Measurements from ENCODE around the gene DGUOK.

The DGUOK gene

GRCh38 chr2:73952499-73953446 is 26.1 kb downstream of the DGUOK start:
- DNase-seq, result no peak

GRCh38 chr2:73956218-73956865 is 29.7 kb downstream of the DGUOK start:
- no peak for DNase-seq

DNA sequence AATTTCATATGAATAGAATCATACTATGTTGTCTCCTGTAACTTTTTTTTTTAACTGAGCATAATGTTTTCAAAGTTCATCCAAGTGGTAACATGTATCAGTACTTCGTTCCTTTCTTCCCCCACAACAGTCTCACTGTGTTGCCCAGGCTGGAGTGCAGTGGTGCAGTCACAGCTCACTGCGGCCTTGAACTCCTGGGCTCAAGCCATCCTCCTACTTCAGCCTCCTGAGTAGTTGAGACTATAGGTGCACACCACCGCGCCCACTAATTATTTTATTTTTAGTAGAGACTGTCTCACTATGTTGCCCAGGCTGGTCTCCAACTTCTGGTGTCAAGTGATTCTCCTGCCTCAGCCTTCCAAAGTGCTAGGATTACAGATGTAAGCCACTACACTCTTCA is 34.6 kb downstream of the DGUOK start:
- no peak for DNase-seq

DNA sequence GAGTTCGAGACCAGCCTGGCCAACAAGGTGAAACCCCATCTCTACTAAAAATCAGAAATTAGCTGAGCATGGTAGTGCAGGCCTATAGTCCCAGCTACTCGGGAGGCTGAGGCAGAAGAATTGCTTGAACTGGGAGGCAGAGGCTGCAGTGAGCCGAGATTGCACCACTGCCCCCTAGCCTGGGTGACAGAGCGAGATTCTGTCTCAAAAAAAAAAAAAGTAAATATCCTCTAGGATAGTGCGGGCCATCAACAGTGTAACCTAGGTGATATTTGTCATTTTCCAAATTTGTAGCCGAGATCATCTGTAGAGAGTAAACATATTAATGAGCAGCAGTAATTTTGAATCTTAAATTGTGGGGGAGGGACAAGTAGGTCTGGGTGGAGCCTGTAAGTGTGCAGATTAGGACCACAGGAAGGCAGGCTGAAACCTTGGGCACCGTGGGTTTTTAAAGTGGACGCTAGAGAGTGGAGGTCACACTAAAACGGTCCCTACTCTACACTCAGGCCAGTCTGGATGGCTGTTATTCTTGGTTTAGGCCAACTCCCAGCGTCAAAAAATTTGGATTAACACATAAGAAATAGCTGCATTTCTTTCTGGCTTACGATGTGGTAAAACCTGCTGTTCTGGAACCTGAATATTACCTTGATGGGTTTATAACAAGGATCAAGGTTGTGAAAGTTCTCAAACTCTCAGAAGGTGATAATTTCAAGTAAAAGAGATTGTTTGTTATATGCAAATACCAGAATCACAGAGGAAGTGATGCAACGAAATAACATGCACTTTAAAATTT is 35.3 kb downstream of the DGUOK start:
- DNase-seq, result no peak

- no peak for DNase-seq
Measured at GRCh38 chr2:73962798-73963197, 36.1 kb downstream of the DGUOK start.

GRCh38 chr2:73963385-73964120 is 36.9 kb downstream of the DGUOK start:
- no peak for DNase-seq

DNA sequence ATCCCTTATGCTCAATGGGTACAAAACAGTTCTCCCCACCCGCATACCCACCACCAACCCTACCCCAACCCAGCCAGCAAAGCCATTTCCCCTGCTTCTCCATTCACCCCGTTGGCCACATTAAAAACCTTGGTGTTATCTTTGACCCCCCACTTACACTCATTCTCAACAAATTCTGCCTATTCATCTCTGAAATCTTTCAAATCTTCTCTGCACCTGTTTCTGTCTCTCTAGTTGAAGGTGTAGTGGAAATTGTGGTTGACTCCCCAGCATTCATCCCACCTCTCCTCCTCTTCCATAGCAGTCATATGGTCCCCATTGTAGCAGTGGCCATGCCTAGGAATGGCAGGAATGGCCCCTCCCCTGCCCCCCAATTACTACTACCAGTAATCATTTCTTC is 37.5 kb downstream of the DGUOK start:
- DNase-seq, result no peak

GRCh38 chr2:73965053-73965452 is 38.4 kb downstream of the DGUOK start:
- DNase-seq, result no peak

DNA sequence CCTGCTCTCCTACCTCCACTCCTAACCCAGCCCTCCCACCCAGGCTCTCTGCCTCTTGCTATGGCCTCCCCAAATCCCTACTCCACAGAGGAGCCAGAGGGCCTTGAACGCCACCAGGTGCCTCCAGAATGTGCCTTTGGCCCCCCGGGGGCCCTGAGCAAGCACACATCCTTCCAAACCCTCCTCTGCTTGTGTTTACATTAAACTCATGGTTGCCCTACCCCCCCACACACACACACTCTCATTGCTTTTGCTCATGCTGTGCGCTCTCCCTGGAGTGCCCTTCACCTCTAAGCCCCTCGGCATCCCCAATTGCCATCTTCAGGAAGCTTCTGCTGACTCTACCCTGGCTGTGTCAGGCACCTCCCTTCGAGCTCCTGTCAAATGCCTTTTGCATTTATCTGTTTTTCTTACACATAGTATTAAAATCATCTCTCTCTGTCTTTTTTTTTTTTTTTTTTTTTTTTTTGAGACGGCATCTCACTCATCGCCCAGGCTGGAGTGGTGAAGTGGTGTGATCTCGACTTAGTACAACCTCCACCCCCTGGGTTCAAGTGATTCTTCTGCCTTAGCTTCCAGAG is 41.8 kb downstream of the DGUOK start:
- DNase-seq, result no peak

GRCh38 chr2:73969356-73969755 is 42.7 kb downstream of the DGUOK start:
- no peak for DNase-seq

DNA sequence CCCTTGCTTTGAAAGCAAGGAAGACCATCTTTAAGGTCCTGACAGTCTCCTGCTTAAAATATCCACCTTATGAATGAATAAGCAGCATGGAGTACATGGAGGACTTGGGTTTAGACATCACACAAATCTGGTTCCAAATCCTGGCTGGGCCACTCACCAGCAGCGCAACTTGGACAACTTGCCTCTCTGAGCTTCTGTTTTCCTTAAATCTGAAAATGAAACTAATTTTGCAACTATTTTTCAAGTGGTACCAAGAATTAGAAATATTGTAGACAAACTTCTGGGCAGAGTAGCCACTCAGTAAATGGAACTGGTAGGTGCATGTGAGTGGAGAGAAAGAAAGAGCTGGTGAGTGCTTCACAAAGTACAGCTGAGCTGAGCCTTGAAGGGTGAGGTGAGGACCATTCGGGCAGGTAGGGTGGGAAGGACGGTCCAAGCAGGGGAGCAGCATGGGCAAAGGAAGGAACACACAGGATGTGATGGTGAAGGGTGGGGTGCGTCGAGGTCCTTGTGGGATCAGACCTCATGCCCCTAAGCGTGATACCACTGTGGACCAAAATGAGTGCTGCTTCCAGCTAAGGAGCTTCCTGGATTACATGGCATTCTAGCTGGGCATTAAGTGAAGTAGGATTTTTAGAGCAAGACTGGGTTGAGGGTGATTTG is 43.6 kb downstream of the DGUOK start:
- DNase-seq, result no peak

DNA sequence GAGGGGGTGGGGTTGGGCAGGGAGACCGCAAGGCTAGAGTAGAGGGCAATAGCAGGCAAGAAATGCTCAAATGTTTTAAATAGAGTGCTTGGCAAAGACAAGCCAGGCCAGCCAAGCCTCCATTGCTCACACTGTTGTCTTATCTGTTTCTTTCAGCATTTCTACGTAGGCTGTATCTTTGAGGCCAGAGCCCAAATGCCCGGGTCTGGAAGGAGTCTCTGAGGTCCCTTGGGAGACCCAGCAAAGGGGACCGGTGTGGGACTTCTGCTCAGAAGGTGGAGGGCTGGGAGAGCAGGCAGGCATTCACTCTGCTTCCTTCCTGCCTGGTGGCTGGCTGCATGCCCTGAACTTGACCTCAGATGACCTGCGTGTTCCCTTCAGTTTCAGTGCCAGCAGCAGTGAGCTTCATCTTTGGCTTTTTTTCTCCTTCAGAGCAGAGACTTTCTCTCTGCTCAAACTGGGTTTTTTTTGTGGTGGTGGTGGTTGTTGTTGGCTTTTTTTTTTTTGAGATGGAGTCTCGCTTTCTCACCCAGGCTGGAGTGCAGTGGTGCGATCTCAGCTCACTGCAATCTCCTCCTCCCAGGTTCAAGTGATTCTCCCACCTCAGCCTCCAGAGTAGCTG is 44.3 kb downstream of the DGUOK start:
- no peak for DNase-seq

DNA sequence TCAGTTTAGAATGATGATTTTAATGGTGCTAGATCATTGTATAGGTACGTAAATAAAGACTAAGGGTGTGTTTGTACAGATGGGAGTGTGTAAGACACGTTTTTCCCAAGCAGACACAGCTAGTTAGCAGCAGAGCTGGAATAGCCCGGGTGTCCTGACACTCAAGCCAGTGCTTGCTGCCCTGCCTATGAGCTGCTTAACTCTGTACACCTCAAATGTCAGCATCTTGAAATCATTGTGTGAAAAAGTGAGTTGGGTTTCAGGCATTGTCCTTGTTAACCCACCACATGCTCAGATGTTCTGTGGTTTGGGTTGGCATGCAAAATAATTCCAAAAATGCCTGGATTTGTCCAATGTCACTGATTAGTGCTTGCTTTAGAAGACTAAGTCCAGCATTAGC is 45.0 kb downstream of the DGUOK start:
- no peak for DNase-seq

- no peak for DNase-seq
Measured at GRCh38 chr2:73972846-73973245, 46.2 kb downstream of the DGUOK start.

DNA sequence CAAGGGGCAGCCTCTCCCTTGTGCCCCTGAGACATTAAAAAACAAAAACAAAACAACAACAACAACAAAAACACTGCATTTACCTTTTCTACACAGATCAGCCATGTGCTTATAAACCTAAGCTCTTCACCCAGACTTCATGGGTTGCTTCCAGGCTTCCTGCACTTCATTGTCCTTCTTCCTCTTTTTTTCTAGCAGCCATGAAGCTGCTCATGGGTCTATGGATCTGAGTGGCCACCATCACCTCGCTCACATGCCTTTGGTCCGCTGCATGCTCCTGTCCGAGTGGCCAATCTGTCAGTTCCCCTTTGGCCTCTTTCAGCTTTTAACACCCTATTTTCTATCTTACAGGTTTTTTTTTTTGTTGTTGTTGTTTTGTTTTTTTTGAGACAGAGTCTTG is 49.1 kb downstream of the DGUOK start:
- DNase-seq, result no peak

GRCh38 chr2:73976803-73977202 is 50.1 kb downstream of the DGUOK start:
- no peak for DNase-seq

DNA sequence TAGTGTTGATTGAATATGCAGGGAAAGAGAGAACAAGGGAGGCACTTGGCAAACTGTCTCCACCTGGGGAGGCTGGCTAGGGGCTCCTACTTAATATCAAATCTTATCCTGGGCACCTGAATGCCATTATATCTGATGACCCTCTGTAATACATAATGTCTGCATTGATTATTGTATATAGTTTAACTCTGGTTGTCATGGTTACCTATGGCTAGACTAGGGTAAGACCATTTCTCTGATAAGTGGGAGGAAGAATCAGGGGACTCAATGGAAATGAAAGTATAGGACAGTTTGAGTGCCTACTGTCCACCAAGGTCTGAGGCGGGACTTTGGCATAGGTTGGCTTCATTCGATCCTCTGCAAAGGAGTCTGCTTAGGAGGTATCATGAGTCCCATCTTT is 50.8 kb downstream of the DGUOK start:
- no peak for DNase-seq

DNA sequence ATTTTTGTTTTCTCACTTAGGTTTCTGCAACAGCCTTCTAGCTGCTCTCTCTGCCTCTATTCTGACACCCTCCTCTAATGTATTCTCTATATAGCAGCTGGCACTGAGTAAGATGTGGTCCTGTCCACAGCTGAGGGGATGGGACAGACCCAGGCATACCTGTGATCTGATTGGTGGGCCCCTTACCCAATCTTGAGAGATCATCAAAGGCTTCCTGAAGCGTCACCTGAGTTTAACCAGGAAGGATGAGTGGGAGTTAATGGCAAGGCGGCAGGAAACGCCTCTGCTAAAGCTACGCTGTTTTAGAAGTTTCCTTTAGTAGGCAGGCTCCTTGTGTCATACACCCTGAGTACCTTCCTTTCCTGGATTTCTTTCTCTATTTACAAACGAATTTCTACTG is 52.3 kb downstream of the DGUOK start:
- DNase-seq, result no peak

DNA sequence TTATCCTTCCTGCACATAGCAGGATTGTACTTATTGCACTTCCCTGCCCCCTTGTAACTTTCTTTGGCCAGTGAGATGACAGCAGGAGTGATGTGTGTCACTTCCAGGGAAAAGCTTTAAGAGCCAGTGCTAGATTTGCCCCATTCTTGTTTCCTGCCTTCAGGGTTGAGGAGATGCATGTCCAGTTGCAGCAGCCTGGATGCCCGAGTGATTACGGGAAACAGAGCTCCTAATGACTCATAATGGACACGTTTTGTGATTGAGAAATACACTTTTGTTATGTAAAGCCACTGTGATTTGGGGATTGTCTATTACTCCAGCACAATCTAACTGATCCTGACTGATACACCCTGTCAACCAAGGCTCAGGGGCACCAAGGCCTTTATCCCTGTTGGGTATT is 53.0 kb downstream of the DGUOK start:
- DNase-seq, result no peak

DNA sequence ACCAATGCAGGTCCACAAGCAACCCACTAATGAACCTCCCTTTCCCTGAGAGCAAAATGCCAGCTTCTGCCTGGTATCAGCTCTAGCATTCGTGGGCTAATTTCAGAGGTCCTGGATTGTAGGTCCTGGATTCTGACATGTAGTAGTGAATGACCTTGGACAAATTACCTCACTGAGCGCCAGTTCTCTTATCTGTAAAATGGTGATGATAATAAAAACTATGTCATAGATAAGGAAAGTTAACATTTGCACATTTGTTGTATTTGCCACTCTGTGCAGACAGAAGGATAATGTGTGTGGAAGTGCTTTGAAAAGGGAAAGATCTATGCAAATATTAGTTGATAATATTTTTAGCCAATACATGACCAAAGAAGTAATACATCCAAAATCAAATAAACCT is 53.9 kb downstream of the DGUOK start:
- no peak for DNase-seq

Measured in right forelimb (tissue), 1 donor.